HG02884 (cell line): ENCODE results near the gene CD19.
"Not testable (repeated sequence)": the region's sequence is repeated elsewhere in the genome, so short reads cannot be mapped to it uniquely, and the experiment has no call there.

Experiments used
- ATAC-seq: cut with Tn5 transposase; IDR thresholded peaks from one replicate; pipeline ENCODE4 v1.9.1; 2021; ENCODE audit warnings: mild to moderate bottlenecking, moderate library complexity; ENCODE audit not compliant: unreplicated experiment

The CD19 gene

DNA sequence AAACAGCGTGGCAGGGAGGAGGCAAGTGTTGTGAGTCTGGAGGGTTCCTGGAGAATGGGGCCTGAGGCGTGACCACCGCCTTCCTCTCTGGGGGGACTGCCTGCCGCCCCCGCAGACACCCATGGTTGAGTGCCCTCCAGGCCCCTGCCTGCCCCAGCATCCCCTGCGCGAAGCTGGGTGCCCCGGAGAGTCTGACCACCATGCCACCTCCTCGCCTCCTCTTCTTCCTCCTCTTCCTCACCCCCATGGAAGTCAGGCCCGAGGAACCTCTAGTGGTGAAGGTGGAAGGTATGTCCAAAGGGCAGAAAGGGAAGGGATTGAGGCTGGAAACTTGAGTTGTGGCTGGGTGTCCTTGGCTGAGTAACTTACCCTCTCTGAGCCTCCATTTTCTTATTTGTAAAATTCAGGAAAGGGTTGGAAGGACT lies at the start of gene CD19:
CD19 (plus strand) TSS at position 171 of the 425 bp plus-strand sequence; CDS start at position 201, 30 bp downstream.
- ATAC-seq = no peak

DNA sequence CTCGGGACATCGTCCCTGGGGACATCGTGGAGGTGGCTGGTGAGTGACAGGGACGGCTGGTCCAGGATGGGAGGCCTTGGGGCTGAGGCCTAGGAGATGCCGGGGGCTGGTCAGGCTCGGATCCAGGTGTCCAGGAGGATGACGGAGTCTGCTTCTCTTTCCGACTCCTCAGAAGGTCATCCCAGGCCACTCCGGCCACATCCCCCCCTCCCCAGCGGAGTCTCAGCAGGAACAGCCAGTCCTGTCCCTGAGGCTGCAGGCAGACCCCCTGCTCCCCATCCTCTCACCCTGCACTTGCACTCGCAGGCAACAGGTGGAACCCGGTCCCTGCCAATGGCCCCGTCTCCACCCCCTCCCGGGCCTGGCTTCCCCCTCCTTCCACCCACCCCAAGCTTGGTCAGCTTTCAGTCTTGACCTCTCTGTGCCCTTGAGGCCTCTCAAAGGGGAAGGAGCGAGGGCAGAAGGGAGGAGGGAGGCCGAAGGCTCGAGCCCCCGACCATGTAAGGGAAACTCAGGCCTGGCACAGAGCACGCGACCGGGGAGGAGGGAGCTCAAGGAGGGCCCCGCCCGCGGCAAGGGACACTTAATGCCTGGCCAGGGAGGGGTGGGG lies 49.1 kb upstream of the CD19 start:
- no peak for ATAC-seq

DNA sequence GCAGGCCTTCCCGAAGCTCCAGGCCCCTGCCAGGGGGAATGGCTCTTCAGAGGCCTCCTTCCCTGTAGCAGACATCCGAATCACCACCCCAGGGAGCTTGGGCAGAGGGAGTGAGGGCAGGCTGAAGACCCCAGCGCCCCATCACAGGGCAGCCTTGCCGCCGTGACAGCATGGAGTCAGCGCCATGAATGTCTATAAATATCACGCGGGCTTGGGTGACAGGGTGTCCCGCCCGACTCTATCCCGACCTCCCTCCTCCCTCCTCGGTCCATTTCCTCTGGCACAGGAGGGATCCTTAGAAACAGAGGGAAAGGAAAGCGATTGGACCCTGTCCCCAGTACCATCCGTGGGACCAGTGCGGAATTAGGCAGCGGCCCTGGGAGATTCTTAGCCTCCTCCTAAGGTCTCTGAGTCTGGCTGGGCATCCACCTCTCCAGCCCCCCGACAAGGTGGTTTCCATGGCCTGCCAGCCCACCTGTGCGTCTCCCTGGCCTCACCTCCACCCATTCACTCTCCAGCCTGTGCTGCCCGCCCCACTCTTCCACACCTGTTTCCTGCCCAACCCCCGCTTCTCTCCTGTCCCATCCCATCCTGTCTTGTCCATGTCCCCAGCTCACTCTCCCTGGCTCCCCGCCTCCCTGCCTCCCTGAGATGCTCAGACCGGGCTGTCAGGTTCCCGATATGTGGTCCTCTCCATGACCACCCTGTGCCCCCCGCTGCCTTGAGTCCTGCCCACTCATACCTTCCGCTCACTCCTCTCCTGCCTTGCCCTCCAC lies 48.4 kb upstream of the CD19 start:
- ATAC-seq = no peak

DNA sequence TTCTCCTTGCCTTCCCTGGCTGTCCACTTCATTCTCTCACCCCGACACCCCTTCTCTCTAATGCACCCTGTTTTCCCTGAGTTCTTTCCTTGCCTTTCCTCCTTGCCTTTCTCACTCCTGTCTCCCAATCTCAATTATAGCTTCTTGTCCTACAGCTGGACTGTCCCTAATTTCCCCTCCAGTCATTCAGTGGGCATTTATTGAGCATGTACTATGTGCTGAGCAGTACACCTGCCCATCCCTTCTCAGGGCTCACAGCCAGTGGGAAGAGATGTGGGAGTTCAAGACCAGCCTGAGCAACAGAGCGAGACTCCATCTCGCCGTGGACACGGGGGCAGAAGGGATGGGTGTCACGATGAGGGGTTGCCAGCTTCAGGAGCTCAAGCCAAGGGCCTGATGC lies 47.7 kb upstream of the CD19 start:
- no peak for ATAC-seq

DNA sequence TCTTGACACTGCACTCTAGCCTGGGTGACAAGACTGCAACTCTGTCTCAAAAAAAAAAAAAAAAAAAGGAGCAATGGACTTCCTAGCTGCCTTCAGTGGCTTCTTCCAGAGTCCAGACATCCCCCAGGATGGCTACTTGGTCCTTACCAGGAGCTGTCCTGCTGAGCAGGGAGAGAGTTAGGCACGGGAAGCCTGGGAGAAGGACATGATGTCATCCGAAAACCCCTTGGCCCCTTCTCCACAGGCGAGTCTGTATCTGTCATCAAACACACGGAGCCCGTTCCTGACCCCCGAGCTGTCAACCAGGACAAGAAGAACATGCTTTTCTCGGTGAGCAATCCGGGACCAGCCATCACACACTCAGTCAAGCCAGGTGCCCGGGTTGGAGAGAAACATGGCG lies 44.8 kb upstream of the CD19 start:
- no peak for ATAC-seq

DNA sequence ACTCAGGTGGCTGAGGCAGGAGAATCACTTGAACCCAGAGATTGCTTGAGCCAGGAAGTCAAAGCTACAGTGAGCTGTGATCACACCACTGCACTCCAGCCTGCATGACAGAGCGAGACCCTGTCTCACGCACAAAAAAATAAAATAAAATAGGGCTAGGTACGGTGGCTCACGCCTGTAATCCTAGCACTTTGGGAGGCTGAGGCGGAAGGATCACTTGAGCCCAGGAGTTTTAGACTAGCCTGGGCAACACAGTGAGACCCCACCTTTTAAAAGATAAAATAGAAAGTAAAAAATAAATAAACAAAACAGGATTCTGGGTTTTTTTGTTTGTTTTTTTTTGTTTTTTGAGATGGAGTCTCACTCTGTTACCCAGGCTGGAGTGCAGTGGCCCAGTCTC lies 41.4 kb upstream of the CD19 start:
- ATAC-seq = not testable (repeated sequence)

DNA sequence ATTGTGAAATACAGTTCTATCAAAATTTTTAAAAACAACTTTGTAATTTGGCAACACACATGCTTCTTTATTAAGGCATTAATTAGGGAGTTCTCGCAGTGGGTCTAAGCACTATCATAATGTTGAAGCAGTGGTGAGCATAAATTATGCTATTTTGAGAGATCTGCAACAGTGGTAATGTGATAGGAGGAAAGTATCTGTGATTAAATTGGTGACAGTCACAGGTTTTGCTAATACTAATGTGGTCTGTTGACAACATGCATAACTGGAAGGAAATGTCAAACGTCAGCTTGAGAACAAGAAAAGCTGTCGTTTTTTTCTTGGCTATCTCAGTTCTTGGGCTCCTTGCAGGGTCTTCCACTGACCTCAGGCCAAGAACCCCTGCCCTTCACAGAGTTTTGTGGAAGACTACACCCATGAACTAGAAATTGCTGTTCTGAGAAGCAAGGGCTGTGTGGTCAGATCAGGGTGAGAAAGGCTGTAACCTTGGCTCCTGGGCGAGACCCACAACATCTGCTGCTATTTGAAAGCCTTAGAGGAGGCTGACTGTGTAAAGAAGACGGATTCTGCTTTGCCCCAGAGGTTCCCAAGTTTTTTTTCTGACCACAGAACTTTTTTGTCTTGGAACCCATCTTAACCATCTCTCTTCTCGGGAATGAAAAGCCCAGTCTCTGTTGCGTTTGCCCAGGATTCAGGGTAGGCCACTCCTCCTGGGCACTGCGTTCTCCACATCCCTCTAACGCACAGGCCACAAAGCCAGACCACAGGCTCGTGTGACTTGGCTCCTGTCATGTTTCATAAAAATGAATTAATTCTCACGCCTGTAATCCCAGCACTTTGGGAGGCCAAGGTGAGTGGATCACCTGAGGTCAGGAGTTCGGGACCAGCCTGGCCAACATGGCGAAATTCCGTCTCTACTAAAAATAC lies 39.5 kb upstream of the CD19 start:
- no peak for ATAC-seq

DNA sequence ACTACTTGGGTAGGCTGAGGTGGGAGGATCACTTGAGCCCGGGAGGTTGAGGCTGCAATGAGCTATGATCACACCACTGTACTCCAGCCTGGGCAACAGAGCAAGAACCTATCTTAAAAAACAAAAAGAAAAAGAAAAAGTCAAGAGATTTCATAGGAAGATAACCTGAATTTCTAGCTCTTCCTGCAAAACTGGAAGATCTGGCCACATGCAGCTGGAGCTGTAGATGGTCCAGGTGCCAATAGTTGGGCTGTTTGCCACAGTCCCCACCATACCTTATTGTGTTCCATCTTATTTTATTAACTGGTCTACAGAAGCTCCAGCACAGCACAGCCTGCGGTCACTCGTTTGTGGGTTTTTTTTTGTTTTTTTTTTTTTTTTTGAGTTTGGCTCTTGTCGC lies 38.5 kb upstream of the CD19 start:
- ATAC-seq = no peak

DNA sequence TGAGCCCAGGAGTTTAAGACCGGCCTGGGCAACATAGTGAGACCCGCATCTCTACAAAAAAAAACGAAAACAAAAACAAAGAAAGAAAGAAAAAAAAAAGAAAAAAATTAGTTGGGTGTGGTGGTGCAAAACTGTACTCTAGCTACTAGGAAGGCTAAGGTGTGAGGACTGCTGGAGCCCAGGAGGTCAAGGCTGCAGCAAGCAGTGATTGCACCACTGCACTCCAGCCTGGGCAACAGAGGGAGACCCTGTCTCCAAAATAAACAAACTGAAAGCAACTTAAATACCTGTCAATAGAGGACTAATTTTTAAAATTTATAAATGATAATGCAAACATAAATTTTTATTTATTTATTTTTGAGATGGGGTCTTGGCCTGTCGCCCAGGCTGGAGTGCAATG lies 36.2 kb upstream of the CD19 start:
- no peak for ATAC-seq

DNA sequence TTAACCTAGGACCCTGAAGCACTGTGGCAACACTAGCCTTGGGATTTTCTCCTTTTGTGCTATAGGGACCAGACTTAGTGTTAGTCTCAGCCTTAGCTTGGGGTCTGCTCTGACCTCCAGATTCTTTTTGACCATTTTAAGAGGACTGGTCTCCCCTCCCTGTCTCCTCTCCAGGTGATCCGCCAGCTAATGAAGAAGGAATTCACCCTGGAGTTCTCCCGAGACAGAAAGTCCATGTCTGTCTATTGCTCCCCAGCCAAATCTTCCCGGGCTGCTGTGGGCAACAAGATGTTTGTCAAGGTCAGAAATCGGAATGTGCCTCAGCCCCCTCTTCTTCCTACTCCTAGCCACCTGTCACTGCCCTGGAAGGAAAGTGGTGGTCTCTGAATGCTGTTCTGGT lies 33.9 kb upstream of the CD19 start:
- no peak for ATAC-seq

DNA sequence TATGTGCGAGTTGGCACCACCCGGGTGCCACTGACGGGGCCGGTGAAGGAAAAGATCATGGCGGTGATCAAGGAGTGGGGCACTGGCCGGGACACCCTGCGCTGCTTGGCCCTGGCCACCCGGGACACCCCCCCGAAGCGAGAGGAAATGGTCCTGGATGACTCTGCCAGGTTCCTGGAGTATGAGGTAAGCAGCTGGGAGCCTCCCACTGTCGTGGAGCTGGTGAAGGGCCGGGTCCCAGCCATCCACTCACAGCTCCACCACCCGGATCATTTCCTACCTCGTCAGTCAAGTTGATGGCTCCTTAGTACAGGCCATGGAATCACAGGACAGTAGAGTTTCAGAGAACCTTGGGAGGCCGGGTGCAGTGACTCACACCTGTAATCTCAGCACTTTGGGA lies 33.5 kb upstream of the CD19 start:
- ATAC-seq = no peak

DNA sequence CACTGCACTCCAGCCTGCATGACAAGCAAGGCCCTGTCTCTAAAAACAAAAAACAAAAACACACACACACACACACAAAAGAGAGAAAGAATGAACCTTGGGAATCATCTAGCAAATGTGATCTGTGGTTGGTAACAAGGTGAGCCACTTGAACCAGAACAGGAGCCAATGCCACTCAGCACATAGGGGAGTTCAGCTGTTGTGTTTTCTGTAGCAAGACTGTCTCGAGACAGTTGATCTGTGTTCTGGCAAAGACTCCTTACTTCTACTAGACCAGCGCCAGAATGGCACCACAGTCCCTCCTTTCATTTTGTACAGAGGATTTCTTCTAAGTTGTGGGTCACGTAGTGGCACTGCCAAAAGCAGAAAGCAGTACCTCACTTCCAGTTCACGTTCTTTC lies 32.8 kb upstream of the CD19 start:
- ATAC-seq = no peak

DNA sequence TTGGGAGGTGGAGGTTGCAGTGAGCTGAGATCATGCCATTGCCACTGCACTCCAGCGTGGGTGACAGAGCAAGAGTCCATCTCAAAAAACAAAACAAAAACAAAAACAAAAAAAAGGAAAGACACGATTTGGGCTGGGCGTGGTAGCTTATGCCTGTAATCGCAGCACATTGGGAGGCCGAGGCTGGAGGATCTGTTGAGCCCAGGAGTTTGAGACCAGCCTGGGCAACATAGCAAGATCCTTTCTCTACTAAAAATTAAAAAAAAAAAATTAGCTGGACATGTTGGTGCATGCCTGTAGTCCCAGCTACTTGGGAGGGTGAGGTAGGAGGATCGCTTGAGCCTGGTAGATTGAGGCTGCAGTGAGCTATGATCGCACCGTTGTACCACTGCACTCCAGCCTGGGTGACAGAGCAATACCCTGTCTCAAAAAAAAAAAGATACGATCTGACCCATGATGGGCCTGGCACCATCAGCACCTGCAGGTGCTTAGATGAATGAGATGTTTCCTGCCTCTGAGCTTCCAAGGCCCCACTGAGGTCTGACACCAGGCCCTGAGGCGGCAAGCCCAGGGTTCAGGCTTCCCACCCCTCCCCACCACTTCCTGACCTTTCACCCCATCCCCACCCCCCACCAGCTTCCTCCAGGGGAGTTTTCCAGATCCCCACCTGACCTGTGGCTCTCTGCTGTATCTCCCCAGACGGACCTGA lies 31.7 kb upstream of the CD19 start:
- no peak for ATAC-seq

DNA sequence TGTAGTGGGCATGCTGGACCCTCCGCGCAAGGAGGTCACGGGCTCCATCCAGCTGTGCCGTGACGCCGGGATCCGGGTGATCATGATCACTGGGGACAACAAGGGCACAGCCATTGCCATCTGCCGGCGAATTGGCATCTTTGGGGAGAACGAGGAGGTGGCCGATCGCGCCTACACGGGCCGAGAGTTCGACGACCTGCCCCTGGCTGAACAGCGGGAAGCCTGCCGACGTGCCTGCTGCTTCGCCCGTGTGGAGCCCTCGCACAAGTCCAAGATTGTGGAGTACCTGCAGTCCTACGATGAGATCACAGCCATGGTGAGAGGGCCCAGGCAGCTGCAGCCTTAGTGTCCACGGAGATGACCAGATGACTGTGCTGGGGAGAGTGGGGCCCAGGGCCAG lies 31.2 kb upstream of the CD19 start:
- no peak for ATAC-seq

DNA sequence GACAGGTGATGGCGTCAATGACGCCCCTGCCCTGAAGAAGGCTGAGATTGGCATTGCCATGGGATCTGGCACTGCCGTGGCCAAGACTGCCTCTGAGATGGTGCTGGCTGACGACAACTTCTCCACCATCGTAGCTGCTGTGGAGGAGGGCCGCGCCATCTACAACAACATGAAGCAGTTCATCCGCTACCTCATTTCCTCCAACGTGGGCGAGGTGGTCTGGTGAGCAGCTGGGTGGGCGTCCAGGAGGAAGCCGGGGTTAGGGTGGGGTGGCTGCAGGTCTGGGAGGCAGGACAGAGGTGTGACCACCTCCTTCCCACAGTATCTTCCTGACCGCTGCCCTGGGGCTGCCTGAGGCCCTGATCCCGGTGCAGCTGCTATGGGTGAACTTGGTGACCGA lies 29.9 kb upstream of the CD19 start:
- ATAC-seq = no peak

DNA sequence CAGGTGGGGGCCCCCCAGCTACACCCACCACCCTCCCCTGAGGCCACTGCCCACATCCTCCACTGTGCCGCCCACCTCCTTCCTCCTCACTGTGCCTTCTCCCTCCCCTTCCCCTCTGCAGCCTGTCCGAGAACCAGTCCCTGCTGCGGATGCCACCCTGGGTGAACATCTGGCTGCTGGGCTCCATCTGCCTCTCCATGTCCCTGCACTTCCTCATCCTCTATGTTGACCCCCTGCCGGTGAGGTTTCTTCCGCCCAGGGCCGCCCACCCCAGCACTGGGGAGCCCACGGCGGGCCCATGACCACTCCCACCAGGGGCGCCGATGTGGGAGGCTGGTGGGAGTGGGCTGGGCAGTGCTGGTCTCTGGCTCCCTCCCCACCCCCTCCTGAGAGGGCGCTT lies 28.9 kb upstream of the CD19 start:
- no peak for ATAC-seq

DNA sequence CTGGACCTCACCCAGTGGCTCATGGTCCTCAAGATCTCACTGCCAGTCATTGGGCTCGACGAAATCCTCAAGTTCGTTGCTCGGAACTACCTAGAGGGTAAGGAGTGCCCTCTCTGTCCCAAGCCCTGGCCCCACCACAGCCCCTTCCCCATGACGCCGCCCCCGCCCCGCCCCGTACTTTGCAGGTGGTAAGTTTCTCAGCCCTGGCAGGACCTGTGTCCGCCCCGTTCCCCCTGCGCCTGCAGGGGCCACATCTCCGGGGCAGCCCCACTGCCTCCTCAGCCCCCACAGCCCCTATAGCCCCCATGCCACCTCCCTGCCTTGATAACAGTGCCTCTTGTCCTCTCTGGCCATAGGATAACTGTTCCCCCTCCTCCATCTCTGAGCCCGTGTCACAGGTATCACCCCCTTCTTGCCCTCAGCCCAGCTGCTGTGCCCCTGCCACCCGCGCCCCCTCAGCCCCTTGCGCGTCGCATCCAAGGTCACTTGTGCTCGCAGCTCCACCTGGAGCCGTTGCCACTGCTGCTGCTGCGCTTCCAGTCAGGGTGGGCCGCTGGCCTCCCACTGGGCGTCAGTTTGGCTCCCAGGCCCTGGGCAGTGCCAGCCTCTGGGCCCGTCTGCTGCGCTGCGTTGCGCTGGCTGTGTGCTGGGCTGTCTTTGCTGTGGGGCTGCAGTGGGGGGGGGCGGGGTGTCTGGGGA lies 28.3 kb upstream of the CD19 start:
- no peak for ATAC-seq

DNA sequence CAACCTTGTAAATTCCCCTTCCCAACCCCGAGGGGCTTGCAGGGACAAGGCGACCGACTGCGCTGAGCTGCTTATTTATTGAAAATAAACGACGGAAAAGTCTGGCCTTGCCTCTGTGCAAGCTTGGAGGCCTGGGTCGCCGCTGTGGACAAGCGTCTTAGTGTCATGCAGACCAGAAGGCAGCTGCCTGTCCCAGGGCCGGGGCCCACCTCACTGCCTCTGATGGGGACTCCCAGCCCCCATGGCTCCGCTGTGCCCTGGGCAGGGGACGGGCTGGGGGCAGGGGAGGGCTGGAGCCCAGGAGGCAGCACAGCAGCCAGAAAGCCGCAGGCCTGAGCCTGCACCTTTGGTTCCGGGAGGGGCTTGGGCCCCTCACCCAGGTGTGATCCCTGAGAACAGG lies 27.4 kb upstream of the CD19 start:
- ATAC-seq = no peak

DNA sequence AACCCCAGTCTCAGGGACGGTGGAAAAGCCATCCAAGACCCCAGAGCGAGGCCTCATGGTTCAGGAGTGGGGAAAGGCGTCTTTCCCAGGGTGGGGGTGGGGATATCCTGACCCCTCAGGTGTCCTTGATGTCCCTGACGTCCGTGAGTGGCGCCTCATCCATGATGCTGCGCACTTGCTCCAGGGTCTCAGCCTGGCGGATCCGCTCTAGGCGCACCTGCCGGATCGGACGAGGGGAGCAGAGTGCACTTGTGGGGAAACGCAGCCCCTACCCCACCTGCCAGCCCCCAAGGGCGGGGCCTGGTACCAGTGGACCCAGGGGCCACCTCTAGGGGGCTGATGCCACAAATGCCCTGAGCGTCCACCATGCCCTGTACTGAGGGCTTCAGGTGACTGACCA lies 26.9 kb upstream of the CD19 start:
- ATAC-seq = no peak

DNA sequence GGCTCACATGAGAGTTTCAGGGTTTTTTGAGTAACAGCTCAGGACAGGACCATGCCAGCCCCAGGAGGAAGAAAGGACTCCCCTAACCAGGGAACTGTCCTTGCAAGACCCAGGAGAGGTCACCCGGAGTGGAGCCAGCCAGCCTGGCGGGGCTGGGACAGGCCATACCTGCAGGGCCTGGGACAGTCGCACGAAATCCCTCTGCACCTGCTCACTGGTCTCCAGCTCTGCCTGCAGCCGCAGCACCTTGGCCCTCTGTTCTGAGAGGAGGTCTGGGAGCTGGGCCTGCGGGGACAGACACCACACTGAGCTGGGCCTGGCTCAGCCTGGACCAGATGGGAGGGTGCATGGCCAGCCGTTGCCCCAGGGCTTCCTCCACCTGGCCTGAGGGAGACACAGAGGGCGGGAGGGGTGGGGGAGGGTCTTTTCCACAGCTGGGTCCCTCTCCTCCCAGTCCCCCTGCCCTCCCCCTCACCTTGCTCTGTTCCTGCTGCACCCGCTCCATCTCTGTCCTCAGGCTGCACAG lies 26.5 kb upstream of the CD19 start:
- no peak for ATAC-seq
